ENCODE measurements around the gene GNAO1. TPM values are rescaled to one million over a fixed set of nuclear protein-coding genes. Genes with fewer than 3 reads are reported as not detected.

The GNAO1 gene
- total and polyA plus RNA-seq, 2 donors (not counting 1 experiment from before 2014, with no cell fraction given), result 0.13 to 5.1 TPM

GRCh38 chr16:56222474-56222997, 31.2 kb downstream of the GNAO1 start:
- POLR2A ChIA-PET, result no interaction called here
- intact Hi-C loops (cut with micrococcal nuclease), result no loop called here

More at GRCh38 chr16:56222474-56222997, 31.2 kb downstream of the GNAO1 start:
- H3K9ac ChIP-seq (ENCODE audit: low read length), result no peak overlapping the region
- no peaks in the 10 kb centered on the region for H3K9me3 ChIP-seq (ENCODE audit: control extremely low read depth in 1 of 3, control insufficient read depth in 2 of 3, insufficient read depth in 1 of 3, low read length in 2 of 3)
- H3K4me1 ChIP-seq (ENCODE audit: control insufficient read depth in 2 of 2, insufficient read depth in 2 of 2, low read length in 2 of 2), result peaks cover 0 to 11% of the 10 kb centered on the region in 2 donors
- H2AFZ ChIP-seq (ENCODE audit: insufficient read depth, low read depth, low read length, poor library complexity, severe bottlenecking), result no peak overlapping the region
- Mint-ChIP-seq H3K27me3 (peaks cover 21% of the 10 kb centered on the region), H3K9me3 (ENCODE audit: insufficient read depth) (no peaks in the 10 kb centered on the region), H3K4me1 (peaks cover 16% of the 10 kb centered on the region), H3K4me3 (no peak overlapping the region), H3K27ac (no peak overlapping the region)
- no peak overlapping the region for H3K4me2 ChIP-seq (replicated peaks; ENCODE audit: low read depth, low read length, poor library complexity, severe bottlenecking)
- no peak overlapping the region for H3K27ac ChIP-seq (ENCODE audit: low read length in 2 of 2)
- peaks cover 0 to 3% (median 0%) of the 10 kb centered on the region in 4 experiments for H3K27me3 ChIP-seq (replicated peaks in 1 of 4; ENCODE audit: control extremely low read depth in 1 of 4, control insufficient read depth in 3 of 4, insufficient read depth in 4 of 4, low read length in 3 of 4)
- ATAC-seq (ENCODE audit: low read depth) (no peak), DNase-seq (no peak)
- TF ChIP-seq EZH2 (IDR thresholded peaks at IDR 0.05; ENCODE audit: borderline replicate concordance, insufficient read depth, low read depth, low read length, poor library complexity, severe bottlenecking) (no peak), CTCF (IDR thresholded peaks at IDR 0.05) (no peak)
- H4K20me1 ChIP-seq (ENCODE audit: control insufficient read depth, insufficient read depth, low read length, poor library complexity, severe bottlenecking), result no peaks in the 10 kb centered on the region
- H3K36me3 ChIP-seq (replicated peaks in 1 of 2; ENCODE audit: control extremely low read depth in 1 of 2, control insufficient read depth in 1 of 2, extremely low read depth in 1 of 2, insufficient read depth in 2 of 2, low read length in 1 of 2), result no peaks in the 10 kb centered on the region
- no peaks in the 10 kb centered on the region for H3K79me2 ChIP-seq (ENCODE audit: control insufficient read depth, insufficient read depth, low read length)
- 71% methylated on average over 9 of the region's 10 CpGs for WGBS (ENCODE audit: insufficient coverage)
- H3K4me3 ChIP-seq (ENCODE audit: control extremely low read depth in 1 of 5, extremely low read depth in 1 of 5, insufficient read depth in 1 of 5, low read depth in 2 of 5, low read length in 4 of 5), result no peak overlapping the region
- CTCF ChIA-PET, result no interaction called here

All from B cell (primary cell).